ENCODE results near the gene CTDSP2.

GRCh38 chr12:57877876-57878275, 31.3 kb upstream of the CTDSP2 start:
- TF ChIP-seq CTCF (IDR thresholded peaks at IDR 0.05 in 2 of 3, conservative IDR thresholded peaks at IDR 0.05 in 1 of 3; ENCODE audit: control insufficient read depth in 2 of 3, extremely low read depth in 1 of 3, insufficient read depth in 1 of 3, low read depth in 3 of 3, low read length in 3 of 3) (no peak), ZSCAN29 (IDR thresholded peaks at IDR 0.05) (no peak), BRCA1 (IDR thresholded peaks at IDR 0.05; ENCODE audit: low read depth, low read length) (no peak), USF2 (IDR thresholded peaks at IDR 0.05; ENCODE audit: borderline replicate concordance, low read depth, low read length) (no peak), NRF1 (conservative IDR thresholded peaks at IDR 0.05; ENCODE audit: low read depth, low read length) (no peak), EED (IDR thresholded peaks at IDR 0.05; ENCODE audit: low read depth) (no peak), ZBTB33 (IDR thresholded peaks at IDR 0.05) (no peak), RAD21 (IDR thresholded peaks at IDR 0.05; ENCODE audit: insufficient read depth, low read depth, low read length) (no peak), POLR2A (IDR thresholded peaks at IDR 0.05; ENCODE audit: low read depth, low read length) (no peak), TCF7 (IDR thresholded peaks at IDR 0.05; ENCODE audit: borderline replicate concordance) (no peak), CREM (IDR thresholded peaks at IDR 0.05; ENCODE audit: low read depth) (no peak), REST (IDR thresholded peaks at IDR 0.05; ENCODE audit: low read depth, low read length) (no peak), YBX1 (IDR thresholded peaks at IDR 0.05) (no peak)
